ENCODE results near the gene PATZ1.

The PATZ1 gene

DNA sequence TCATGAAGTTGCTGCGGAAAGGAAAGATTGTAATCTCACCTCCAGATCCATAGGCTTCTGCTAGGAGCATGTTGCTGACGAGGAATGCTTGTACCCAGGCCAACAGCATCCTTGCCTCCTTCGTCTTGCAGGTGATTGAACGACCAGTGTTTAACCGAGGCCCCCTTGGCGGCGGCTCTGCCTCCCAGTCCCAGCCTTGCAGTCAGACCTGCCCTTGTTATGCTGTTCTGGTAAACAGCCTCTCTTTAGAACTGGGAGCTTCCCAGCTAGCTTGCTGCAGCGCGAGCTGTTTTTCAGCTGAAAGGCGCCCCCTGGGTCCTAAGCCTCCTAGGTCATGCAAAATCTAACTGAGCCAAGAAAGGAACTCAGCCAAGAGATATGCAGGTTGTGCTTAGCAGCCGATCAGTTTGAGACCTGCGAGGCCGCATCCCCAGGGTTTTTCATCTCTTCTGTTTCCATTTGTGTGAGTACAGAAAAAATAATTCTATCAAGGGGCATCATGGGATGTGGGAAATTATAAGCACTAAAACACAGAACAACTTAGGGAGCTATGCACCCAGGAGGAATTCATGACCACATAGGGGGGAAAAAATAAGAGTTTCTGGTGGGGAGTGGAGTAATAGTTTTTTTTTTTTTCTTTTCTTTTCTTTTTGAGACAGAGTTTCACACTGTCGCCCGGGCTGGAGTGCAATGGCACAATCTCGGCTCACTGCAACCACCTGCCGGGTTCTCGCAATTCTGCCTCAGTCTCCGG, 53.7 kb downstream of the PATZ1 start, which contains the start of gene PIK3IP1:
TSS of gene PIK3IP1 (minus strand) at position 253 of the 754 bp plus-strand sequence. CDS start at position 109, 144 bp downstream.
- DNase-seq (ENCODE audit: low spot score), result peak; percentile 90
- peak; percentile 12 for TF ChIP-seq CTCF (IDR thresholded peaks at IDR 0.05)
- peak within 1 kb of the TSS; percentile 94 to 98 for H3K27ac ChIP-seq

DNA sequence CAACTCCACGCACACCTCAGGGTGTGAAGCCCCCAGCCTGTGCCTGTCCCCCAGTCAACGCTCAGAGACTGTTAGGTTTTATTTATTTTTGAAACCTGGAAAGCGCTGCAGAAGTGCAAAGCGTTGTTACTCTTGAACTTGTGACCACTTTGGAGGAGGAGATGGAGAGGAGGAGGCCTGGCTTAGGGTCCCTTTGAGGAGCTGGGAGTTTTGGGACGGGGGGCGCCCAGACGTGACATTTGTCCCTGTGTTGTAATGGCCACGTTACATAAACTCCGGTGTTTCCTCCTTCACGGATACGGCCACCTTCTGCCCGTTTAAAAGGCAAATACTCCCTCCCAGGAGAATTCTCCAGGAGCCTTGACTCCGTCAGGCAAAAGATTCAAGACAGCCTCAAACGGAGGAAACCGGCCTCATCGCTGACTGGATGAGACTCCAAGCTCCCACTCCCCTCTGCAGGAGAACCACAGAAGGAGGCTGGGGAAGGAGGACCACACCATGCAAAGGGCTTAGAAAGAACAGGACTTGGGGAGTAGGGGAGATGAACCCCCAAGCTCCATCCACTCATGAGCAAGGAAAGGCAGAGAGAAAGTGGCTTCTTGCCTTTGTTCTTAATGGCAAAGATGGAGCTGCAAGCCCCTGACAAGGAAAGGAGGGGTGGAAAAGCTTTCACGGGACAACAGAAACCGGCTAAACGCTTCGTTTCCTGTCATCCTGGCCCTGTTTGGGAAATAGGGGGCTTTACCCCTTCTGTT, 54.5 kb downstream of the PATZ1 start:
- no peak for TF ChIP-seq CTCF (IDR thresholded peaks at IDR 0.05)
- DNase-seq (ENCODE audit: low spot score), result no peak
- H3K27ac ChIP-seq, result peak overlapping the region; percentile 94 to 98

More for the DNA sequence above, 53.7 kb downstream of the PATZ1 start, which contains the start of gene PIK3IP1:
- peak within 1 kb of the TSS; percentile 80 for H3K4me3 ChIP-seq

DNA sequence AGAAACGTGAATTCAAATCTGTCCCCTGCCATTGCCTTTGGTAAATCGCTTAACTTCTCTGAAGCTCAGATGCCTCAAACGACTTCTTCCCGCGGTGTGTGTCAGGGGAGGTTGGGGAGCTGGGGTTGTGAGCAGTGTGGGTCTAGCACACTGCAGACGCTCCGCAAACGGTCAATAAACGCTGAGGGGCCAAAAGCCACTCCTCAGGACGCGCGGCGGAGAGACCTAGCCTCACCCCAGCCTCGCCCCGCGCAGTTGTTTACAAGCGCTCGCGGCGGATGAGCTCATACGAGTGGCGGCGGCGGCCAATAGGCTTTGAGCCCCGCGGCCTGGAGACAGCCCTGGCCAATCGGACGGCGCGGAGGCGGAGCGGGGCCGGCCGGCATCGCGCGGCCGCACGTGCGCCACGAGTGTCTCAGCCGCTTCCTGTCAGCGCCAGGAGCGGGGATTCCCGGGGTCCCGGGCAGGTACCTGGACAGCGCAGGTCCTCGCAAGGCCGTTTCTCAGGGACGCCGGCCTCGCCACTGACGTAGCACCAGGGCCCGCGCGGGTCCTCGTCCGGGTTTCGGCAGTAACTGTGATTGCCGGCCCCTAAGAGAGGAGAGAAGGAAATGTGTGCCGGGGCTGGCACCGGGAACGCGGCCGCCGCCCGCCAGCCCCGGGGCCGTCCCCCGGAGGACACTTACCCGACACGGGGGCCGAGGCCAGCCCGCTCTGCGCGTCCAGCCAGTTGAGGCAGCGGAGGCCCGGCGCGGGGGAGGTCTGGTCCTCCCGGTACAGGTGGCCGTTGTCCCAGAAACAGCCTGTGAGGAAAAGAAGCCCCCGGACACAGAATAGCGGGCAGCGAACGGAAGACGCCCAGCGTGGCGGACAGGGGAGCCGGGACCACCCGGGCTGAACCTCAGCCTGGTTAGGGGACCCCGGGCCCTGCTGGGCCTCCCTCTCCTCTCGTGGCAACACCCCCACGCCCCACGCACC, 55.4 kb downstream of the PATZ1 start:
- TF ChIP-seq CTCF (IDR thresholded peaks at IDR 0.05), result no peak
- peak; percentile 93 for DNase-seq (ENCODE audit: low spot score)
- H3K27ac ChIP-seq, result peak overlapping the region; percentile 94 to 98

More for the DNA sequence above, 54.5 kb downstream of the PATZ1 start:
- H3K4me3 ChIP-seq, result peak overlapping the region; percentile 80

GRCh38 chr22:31289344-31289743, 56.8 kb downstream of the PATZ1 start:
- no peak for DNase-seq (ENCODE audit: low spot score)
- Histone ChIP-seq H3K4me3 (peak overlapping the region; percentile 80), H3K27ac (peak overlapping the region; percentile 94 to 98)
- TF ChIP-seq CTCF (IDR thresholded peaks at IDR 0.05), result no peak

More for the DNA sequence above, 55.4 kb downstream of the PATZ1 start:
- peak overlapping the region; percentile 80 for H3K4me3 ChIP-seq

GRCh38 chr22:31288496-31289240, 57.5 kb downstream of the PATZ1 start:
- DNase-seq (ENCODE audit: low spot score), result no peak
- peak overlapping the region; percentile 3 for H3K4me3 ChIP-seq
- H3K27ac ChIP-seq, result peak overlapping the region; percentile 94 to 98
- no peak for TF ChIP-seq CTCF (IDR thresholded peaks at IDR 0.05)
